Measurements from ENCODE around the gene SLC6A19.

SLC6A19 gene

DNA sequence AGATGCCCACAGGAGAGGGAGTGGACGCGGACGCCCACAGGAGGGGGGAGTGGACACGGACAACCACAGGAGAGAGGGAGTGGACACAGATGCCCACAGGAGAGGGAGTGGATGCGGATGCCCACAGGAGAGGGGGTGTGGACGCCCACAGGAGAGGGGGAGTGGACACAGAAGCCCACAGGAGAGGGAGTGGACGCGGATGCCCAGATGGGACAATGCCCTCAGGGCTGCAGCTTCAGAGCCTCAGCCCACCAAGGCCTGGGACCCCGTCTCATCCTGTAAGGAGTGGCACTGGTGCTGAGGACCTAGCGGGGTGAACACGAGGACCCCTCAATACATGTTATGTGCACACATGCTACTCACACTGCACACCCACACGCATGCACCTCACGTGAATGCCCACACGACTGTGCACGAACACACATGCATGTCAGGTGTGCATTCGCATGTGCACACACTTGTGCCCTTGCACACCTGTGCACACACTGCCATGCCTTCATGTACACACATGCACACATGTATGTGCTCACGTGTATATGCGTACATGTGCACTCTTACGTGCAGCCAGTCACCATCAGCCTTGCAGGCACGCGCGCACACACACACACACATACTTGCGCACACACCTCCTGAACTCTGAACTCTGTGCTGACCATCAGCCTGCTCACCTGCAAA, 58.5 kb downstream of the SLC6A19 start:
- Histone ChIP-seq H3K4me1 (ENCODE audit: control insufficient read depth, insufficient read depth, low read length) (no peaks in the 10 kb centered on the region), H3K36me3 (ENCODE audit: control insufficient read depth in 2 of 2, insufficient read depth in 1 of 2, low read length in 2 of 2) (no peaks in the 10 kb centered on the region), H3K27ac (ENCODE audit: extremely low read depth, low read depth, low read length) (no peak overlapping the region), H3K9me3 (ENCODE audit: control insufficient read depth, insufficient read depth, low read depth, low read length) (no peaks in the 10 kb centered on the region), H3K4me3 (ENCODE audit: low read depth, low read length) (no peak overlapping the region)
- no peak for TF ChIP-seq YY1 (tag by site-specific recombination; IDR thresholded peaks at IDR 0.05)
- TF ChIP-seq, protein P1, sequence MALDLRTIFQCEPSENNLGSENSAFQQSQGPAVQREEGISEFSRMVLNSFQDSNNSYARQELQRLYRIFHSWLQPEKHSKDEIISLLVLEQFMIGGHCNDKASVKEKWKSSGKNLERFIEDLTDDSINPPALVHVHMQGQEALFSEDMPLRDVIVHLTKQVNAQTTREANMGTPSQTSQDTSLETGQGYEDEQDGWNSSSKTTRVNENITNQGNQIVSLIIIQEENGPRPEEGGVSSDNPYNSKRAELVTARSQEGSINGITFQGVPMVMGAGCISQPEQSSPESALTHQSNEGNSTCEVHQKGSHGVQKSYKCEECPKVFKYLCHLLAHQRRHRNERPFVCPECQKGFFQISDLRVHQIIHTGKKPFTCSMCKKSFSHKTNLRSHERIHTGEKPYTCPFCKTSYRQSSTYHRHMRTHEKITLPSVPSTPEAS (tag by site-specific recombination; IDR thresholded peaks at IDR 0.05) = peak; percentile 16; the same call in 1 of the 2 replicates
- CTCF ChIA-PET = no interaction called here
- POLR2A ChIA-PET = no interaction called here

GRCh38 chr5:1261643-1262042, 60.2 kb downstream of the SLC6A19 start:
- POLR2A ChIA-PET = no interaction called here
- no peaks in the 10 kb centered on the region for H3K36me3 ChIP-seq (ENCODE audit: control insufficient read depth in 2 of 2, insufficient read depth in 1 of 2, low read length in 2 of 2)
- TF ChIP-seq KLF16 (tag by site-specific recombination; IDR thresholded peaks at IDR 0.05) (no peak), ZNF837 (tag by site-specific recombination; IDR thresholded peaks at IDR 0.05) (no peak), ZNF830 (tag by site-specific recombination; IDR thresholded peaks at IDR 0.05; ENCODE audit: low read depth) (no peak), EGR2 (tag by site-specific recombination; IDR thresholded peaks at IDR 0.05; ENCODE audit: low read depth) (no peak), ZNF112 (tag by site-specific recombination; IDR thresholded peaks at IDR 0.05) (no peak), ZNF221 (tag by site-specific recombination; IDR thresholded peaks at IDR 0.05; ENCODE audit: borderline replicate concordance) (no peak), ZNF792 (tag by site-specific recombination; IDR thresholded peaks at IDR 0.05) (no peak), ZNF138 (tag by site-specific recombination; IDR thresholded peaks at IDR 0.05; ENCODE audit: borderline replicate concordance) (no peak), ZXDB (tag by site-specific recombination; IDR thresholded peaks at IDR 0.05) (no peak), ZNF777 (tag by site-specific recombination; IDR thresholded peaks at IDR 0.05; ENCODE audit: borderline replicate concordance) (no peak), ZNF707 (tag by site-specific recombination; IDR thresholded peaks at IDR 0.05) (no peak)
- TF ChIP-seq, protein P1 (tag by site-specific recombination; IDR thresholded peaks at IDR 0.05) = no peak
- TF ChIP-seq, protein P2, sequence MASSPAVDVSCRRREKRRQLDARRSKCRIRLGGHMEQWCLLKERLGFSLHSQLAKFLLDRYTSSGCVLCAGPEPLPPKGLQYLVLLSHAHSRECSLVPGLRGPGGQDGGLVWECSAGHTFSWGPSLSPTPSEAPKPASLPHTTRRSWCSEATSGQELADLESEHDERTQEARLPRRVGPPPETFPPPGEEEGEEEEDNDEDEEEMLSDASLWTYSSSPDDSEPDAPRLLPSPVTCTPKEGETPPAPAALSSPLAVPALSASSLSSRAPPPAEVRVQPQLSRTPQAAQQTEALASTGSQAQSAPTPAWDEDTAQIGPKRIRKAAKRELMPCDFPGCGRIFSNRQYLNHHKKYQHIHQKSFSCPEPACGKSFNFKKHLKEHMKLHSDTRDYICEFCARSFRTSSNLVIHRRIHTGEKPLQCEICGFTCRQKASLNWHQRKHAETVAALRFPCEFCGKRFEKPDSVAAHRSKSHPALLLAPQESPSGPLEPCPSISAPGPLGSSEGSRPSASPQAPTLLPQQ (tag by site-specific recombination; IDR thresholded peaks at IDR 0.05) = no peak
- no peak overlapping the region for H3K4me3 ChIP-seq (ENCODE audit: low read depth, low read length)
- H3K27ac ChIP-seq (ENCODE audit: extremely low read depth, low read depth, low read length) = no peak overlapping the region
- H3K9me3 ChIP-seq (ENCODE audit: control insufficient read depth, insufficient read depth, low read depth, low read length) = no peaks in the 10 kb centered on the region
- H3K4me1 ChIP-seq (ENCODE audit: control insufficient read depth, insufficient read depth, low read length) = no peaks in the 10 kb centered on the region
- CTCF ChIA-PET = interaction anchor here (0.8 kb wide), 1 partner anchor 10 kb away, joined by 3 read pairs; no protein-coding TSS in a partner anchor

- Histone ChIP-seq H3K4me1 (ENCODE audit: control insufficient read depth, insufficient read depth, low read length) (no peaks in the 10 kb centered on the region), H3K9me3 (ENCODE audit: control insufficient read depth, insufficient read depth, low read depth, low read length) (no peaks in the 10 kb centered on the region), H3K36me3 (ENCODE audit: control insufficient read depth in 2 of 2, insufficient read depth in 1 of 2, low read length in 2 of 2) (no peaks in the 10 kb centered on the region), H3K27ac (ENCODE audit: extremely low read depth, low read depth, low read length) (no peak overlapping the region), H3K4me3 (ENCODE audit: low read depth, low read length) (no peak overlapping the region)
- ChIA-PET CTCF (interaction anchor here (0.8 kb wide), 1 partner anchor 9 kb away, joined by 3 read pairs; no protein-coding TSS in a partner anchor), POLR2A (no interaction called here)
- TF ChIP-seq KLF17 (tag by site-specific recombination; IDR thresholded peaks at IDR 0.05) = no peak
- TF ChIP-seq, protein P3, sequence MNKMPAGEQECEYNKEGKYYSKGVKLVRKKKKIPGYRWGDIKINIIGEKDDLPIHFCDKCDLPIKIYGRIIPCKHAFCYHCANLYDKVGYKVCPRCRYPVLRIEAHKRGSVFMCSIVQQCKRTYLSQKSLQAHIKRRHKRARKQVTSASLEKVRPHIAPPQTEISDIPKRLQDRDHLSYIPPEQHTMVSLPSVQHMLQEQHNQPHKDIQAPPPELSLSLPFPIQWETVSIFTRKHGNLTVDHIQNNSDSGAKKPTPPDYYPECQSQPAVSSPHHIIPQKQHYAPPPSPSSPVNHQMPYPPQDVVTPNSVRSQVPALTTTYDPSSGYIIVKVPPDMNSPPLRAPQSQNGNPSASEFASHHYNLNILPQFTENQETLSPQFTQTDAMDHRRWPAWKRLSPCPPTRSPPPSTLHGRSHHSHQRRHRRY (tag by site-specific recombination; IDR thresholded peaks at IDR 0.05) = no peak
- no peak for TF ChIP-seq ZNF76 (tag by site-specific recombination; IDR thresholded peaks at IDR 0.05; ENCODE audit: borderline replicate concordance, low read depth)
- TF ChIP-seq ZBTB44 (tag by site-specific recombination; IDR thresholded peaks at IDR 0.05) = no peak
- no peak for TF ChIP-seq ZNF529 (tag by site-specific recombination; IDR thresholded peaks at IDR 0.05; ENCODE audit: insufficient replicate concordance)
- TF ChIP-seq ZNF830 (tag by site-specific recombination; IDR thresholded peaks at IDR 0.05; ENCODE audit: low read depth) = no peak
- TF ChIP-seq MZF1 (tag by site-specific recombination; IDR thresholded peaks at IDR 0.05; ENCODE audit: borderline replicate concordance) = no peak
- no peak for TF ChIP-seq ZSCAN23 (tag by site-specific recombination; IDR thresholded peaks at IDR 0.05)
- TF ChIP-seq GLIS1 (tag by site-specific recombination; IDR thresholded peaks at IDR 0.05) = no peak
- no peak for TF ChIP-seq ZNF571 (tag by site-specific recombination; IDR thresholded peaks at IDR 0.05)
Measured at GRCh38 chr5:1262381-1262780, 61.0 kb downstream of the SLC6A19 start.
